GM12892 (cell line): Measurements from ENCODE around the gene DSN1.

Experiments used
- POLR2A ChIP-seq: IDR thresholded peaks from 2 replicates; pipeline ENCODE4 v1.6.1; 2011; ENCODE audit warnings: low read depth, low read length, control low read depth
- TAF1 ChIP-seq: IDR thresholded peaks from 2 replicates; pipeline ENCODE4 v1.6.1; 2011; ENCODE audit warnings: low read depth, mild to moderate bottlenecking, control low read depth, low read length, borderline replicate concordance

DNA sequence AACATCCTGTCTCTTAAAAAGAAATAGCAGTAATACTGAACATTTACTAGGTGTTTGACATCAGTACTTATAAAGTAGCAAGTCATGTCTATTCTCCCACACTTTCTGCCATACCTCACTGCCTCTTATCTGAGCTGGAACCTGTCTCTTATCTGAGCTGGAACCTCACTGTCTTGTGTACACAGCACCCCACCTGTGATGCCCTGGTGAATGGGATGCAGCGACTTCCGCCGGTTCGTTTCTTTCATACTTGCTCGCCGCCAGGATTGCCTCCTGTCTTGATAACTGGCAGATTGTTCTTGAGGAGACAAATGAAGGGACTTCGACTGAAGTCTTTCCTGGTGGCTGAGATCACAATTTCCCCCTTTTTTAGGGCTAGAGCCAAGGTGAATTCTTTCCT is 2.9 kb downstream of the DSN1 start:
- TF ChIP-seq TAF1 (no peak), POLR2A (no peak)
